ENCODE results near the gene CD300C. TPM values are rescaled to one million over a fixed set of nuclear protein-coding genes. Genes with fewer than 3 reads are reported as not detected.
"Not testable (repeated sequence)": the region's sequence is repeated elsewhere in the genome, so short reads cannot be mapped to it uniquely, and the experiment has no call there.

Gene CD300C
- total RNA-seq, 1 donor from 2014 or later: not detected

DNA sequence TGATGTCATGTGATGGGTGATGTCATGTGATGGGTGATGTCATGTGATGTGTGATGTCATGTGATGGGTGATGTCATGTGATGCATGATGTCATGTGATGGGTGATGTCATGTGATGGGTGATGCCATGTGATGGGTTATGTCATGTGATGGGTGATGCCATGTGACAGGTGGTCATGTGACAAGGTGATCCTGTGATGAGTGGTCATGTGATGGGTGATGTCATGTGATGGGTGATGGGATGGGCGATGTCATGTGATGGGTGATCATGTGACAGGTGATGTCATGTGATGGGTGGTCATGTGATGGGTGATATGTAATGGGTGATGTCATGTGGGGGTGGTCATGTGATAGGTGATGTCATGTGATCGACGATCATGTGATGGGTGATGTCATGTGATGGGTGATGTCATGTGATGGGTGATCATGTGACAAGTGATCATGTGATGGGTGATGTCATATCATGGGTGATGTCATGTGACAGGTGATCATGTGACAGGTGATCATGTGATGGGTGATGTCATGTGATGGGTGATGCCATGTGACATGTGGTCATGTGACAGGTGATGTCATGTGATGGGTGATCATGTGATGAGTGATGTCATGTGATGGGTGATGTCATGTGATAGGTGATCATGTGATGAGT is 31.8 kb downstream of the CD300C start:
- peak; percentile 30 to 49 for DNase-seq (ENCODE audit: low read depth in 2 of 2)

DNA sequence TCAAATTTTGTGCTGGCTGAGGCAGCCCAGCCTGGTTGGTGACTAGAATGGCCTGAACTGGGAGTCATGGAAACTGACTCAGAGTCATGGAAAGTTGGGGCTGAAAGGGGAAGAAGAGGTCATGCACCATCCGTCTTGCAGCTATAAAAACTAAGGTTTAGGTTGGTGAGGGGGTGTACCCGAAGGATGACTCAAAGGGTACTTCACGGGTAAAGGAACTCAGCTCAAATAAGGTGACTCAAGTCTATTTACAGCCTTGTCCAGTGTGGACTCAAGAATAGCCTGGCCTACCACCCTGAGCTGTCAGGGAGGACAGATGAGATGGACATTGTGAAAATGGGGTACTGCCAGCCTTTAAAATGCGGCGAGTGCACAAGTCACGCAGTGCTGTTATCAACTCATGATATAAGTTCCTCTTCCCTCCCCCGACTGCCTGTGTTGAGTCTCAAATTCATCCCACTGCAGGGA is 33.3 kb downstream of the CD300C start:
- DNase-seq (ENCODE audit: low read depth in 2 of 2): no peak

DNA sequence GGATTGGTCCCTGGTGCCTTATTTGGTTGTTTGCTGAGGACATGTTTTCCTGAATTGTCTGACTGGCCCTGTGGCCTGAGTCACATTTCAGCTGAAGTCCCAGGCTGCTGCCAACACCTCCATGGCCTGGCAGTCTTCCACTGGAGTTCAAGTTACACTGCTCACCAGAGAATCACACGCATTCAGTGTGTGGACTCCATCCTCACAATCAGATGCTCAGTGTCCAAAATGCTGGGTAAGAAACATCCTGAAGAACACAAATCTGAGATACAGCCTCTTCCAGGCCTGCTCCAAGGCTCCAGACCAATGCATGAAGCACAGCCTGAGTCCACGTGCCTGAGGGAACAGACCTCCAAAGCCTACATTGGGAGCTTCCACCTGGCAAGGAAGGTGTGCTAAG is 33.9 kb downstream of the CD300C start:
- DNase-seq (ENCODE audit: low read depth in 2 of 2): no peak

DNA sequence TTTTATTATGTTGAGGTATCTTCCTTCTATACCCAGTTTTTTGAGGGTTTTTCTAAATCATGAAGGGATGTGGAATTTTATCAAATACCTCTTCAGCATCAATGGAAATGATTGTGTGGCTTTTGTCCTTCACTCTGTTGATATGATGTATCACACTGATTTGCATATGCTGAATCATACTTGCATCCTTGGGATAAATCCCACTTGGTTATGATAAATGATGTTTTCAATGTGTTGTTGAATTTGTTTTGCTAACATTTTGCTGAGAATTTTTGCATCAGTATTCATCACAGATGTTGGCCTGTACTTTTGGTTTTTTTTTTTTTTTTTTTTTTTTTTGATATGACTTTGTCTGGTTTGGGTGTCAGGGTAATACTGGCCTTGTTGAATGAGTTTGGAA is 37.8 kb downstream of the CD300C start:
- no peak for DNase-seq (ENCODE audit: low read depth in 2 of 2)

DNA sequence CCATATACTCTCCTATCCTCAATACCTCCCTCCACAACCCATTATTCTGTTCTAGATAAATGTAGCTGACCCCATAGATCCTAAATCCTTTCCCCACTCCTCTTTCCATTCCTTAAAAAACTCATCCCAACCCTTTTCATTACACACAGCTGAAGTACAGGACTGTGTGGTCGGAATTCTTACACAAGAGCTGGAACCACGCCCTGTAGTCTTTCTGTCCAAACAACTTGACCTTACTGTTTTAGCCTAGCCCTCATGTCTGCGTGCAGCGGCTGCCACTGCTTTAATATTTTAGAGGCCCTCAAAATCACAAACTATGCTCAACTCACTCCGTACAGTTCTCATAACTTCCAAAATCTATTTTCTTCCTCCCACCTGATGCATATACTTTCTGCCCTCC is 42.0 kb downstream of the CD300C start:
- not testable (repeated sequence) for DNase-seq (ENCODE audit: low read depth in 2 of 2)

DNA sequence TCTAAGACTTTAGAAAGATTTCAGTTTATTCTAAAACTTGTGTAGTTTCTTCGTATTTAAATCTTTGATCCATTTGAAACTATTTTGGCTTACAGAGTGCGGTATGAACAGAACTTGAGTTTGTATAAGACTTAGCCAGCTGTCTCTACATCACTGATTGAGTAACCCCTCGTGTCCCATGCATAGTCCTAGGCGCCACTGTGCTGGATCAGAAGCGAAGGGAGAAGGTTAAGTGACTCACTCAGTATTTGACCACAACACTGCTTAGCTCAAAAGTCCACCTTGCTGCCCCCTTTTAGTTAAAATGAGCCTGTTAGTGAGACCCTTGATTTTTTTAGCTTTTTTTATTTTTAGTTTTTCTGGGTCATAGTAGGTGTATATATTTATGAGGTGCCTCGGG is 43.1 kb downstream of the CD300C start:
- DNase-seq (ENCODE audit: low read depth in 2 of 2): no peak

DNA sequence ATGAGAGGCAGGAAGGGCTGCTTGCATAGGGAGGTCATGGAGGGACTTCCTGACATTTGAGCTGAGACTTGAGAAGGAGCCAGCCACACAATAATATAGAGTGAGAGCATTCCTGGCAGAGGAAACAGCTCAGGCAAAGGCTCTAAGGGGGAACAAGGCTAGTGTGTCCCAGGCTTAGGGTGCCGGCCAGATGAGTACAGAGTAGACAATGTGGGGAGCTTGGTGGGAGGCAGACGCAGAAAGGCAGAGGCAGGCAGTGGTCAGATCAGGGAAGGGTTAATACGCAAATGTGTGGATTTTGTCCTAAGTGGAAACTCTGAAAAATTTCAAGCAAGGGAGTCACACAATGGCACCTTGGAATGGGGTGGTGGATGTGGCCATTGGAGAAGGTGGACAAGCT is 45.9 kb downstream of the CD300C start:
- no peak for DNase-seq (ENCODE audit: low read depth in 2 of 2)

DNA sequence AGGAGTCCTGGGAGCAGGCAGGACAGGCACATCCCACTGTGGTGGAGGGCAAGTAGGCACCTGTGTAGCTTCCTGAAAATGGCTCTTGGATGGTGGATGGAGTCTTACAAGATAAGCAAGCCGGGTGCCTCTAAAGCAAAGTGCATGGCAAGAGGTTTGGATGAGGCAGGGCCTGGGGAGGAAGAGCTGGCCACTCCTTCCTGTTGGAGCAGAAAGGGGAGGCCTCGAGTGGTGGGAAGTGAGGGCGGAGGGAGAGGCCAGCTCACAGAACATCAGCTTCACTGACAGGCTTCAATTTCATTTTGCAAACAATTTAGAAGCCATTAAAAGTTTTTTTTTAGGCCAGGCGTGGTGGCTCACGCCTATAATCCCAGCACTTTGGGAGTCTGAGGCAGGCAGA is 48.4 kb downstream of the CD300C start:
- no peak for DNase-seq (ENCODE audit: low read depth in 2 of 2)

DNA sequence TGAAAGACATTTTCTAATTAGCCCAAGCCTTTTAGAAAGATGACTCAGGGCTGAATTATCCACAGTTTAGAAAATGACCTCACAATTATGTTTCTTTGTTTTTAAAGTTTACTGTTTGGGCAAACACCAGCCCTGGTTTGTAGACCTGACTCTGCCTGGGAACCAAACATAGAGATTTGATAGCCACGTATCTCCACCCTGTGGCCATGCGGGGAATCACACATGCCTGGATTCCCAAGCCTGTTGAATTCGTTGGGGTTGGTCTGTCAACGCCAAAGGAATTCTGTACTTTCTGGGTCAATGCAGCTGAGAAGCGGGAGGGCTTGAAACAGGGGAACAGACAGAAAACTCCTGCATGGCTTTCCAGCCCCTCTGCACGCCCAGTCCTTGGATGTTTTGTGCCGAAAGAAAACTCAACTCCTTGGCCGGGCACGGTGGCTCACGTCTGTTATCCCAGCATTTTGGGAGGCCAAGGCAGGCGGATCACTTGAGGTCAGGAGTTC is 52.5 kb downstream of the CD300C start:
- peak; percentile 35 to 59 for DNase-seq (ENCODE audit: low read depth in 2 of 2)

DNA sequence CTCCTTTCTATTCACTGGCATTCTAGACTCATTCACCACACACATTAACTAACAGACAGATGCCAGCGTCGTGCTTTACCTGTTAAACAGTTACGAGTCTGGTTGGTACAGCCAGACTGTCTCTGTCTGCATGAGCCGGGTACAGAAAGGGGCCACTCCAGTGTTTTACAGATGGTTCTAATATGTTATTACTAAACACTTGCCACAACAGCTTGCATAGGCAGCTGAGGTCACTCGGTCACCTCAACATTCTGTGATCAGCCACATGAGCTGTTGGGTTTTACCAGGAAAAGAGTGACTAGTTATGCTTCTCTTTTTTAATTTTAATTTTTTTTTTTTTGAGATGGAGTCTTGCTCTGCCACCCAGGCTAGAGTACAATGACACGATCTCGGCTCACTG is 54.3 kb downstream of the CD300C start:
- no peak for DNase-seq (ENCODE audit: low read depth in 2 of 2)

Other genes starting within 250 kb of the CD300C start
- 1.5 and 1.8 TPM in 2 replicates for gene KIF19, start 219.9 kb downstream of the CD300C start, total RNA-seq
- gene BTBD17, start 184.2 kb downstream of the CD300C start, total RNA-seq: not detected in 2 replicates
- 0.13 TPM in 1 of 2 replicates, not detected in the other for gene GPR142, start 178.6 kb downstream of the CD300C start, total RNA-seq
- 2.3 and 10.0 TPM in 2 replicates for gene GPRC5C, start 114.0 kb downstream of the CD300C start, total RNA-seq
- gene CD300A, start 79.5 kb downstream of the CD300C start, total RNA-seq: not detected in 2 replicates
- not detected in 2 replicates for gene CD300LB, start 14.6 kb downstream of the CD300C start, total RNA-seq
- gene CD300H, start 21.4 kb upstream of the CD300C start, total RNA-seq: not detected in 2 replicates
- gene CD300LD, start 46.2 kb upstream of the CD300C start, total RNA-seq: not detected in 2 replicates
- not detected in 2 replicates for gene CD300E, start 77.6 kb upstream of the CD300C start, total RNA-seq
- gene CD300LF, start 166.8 kb upstream of the CD300C start, total RNA-seq: not detected in 2 replicates
- 0.13 TPM in 2 replicates for gene RAB37, start 191.1 kb upstream of the CD300C start, total RNA-seq
- gene NHERF1, start 202.5 kb upstream of the CD300C start, total RNA-seq: 5.4 and 6.8 TPM in 2 replicates
- gene NAT9, start 230.2 kb upstream of the CD300C start, total RNA-seq: 17.7 and 31.4 TPM in 2 replicates

Measured in dermis microvascular lymphatic vessel endothelial cell (primary cell).